Ectodermal cell (in vitro differentiated cells): ENCODE data around the gene OGT.

Experiments
- H3K27ac ChIP-seq: 2 replicates; pipeline ENCODE4 v1.7.0; 2013; ENCODE audit warnings: mild to moderate bottlenecking, low read depth, low read length; ENCODE audit not compliant: insufficient read depth, poor library complexity, severe bottlenecking
- H3K27me3 ChIP-seq: 2 replicates; pipeline ENCODE4 v1.7.0; 2013; ENCODE audit warnings: mild to moderate bottlenecking, low read length; ENCODE audit not compliant: insufficient read depth, control insufficient read depth, poor library complexity, severe bottlenecking
- H3K36me3 ChIP-seq: one replicate; pipeline ENCODE4 v1.7.0; 2013; ENCODE audit warnings: low read length; ENCODE audit not compliant: control insufficient read depth, insufficient read depth
- H3K4me1 ChIP-seq: one replicate; pipeline ENCODE4 v1.7.0; 2013; ENCODE audit warnings: low read length; ENCODE audit not compliant: control insufficient read depth, insufficient read depth
- H3K4me3 ChIP-seq: 2 replicates; pipeline ENCODE4 v1.7.0; 2013; ENCODE audit warnings: low read depth, low read length, control low read depth; ENCODE audit not compliant: insufficient read depth
- H3K9me3 ChIP-seq: 2 replicates; pipeline ENCODE4 v1.7.0; 2013; ENCODE audit warnings: mild to moderate bottlenecking, low read length, moderate library complexity; ENCODE audit not compliant: control insufficient read depth
- WGBS, 2 experiments: methylation state at CpG; one replicate each; pipeline ENCODE4 v1.1.7; 2013; ENCODE audit warnings: missing lambda C conversion rate in 2 of 2; 5-methylcytosine and 5-hydroxymethylcytosine counted together

The OGT gene

GRCh38 chrX:71619193-71619592, 86.3 kb downstream of the OGT start:
- no peak overlapping the region for H3K27ac ChIP-seq
- H3K27me3 ChIP-seq, result no peaks in the 10 kb centered on the region
- H3K4me3 ChIP-seq, result no peak overlapping the region
- no peaks in the 10 kb centered on the region for H3K4me1 ChIP-seq
- H3K36me3 ChIP-seq, result no peaks in the 10 kb centered on the region
- H3K9me3 ChIP-seq, result no peaks in the 10 kb centered on the region
- WGBS, 2 experiments, result 95 to 100% methylated on average over 2 to 8 of the region's 8 CpGs

- no CpG with 5 or more reads among the region's 1 CpG for WGBS, 2 experiments
- no peak overlapping the region for H3K4me3 ChIP-seq
- H3K27ac ChIP-seq, result no peak overlapping the region
- no peaks in the 10 kb centered on the region for H3K36me3 ChIP-seq
- no peaks in the 10 kb centered on the region for H3K4me1 ChIP-seq
- no peaks in the 10 kb centered on the region for H3K9me3 ChIP-seq
- H3K27me3 ChIP-seq, result no peaks in the 10 kb centered on the region
Measured at GRCh38 chrX:71619986-71620385, 87.1 kb downstream of the OGT start.

GRCh38 chrX:71621603-71622002, 88.7 kb downstream of the OGT start:
- no peaks in the 10 kb centered on the region for H3K27me3 ChIP-seq
- H3K36me3 ChIP-seq, result no peaks in the 10 kb centered on the region
- no peak overlapping the region for H3K27ac ChIP-seq
- H3K9me3 ChIP-seq, result no peaks in the 10 kb centered on the region
- 92 to 94% methylated on average over 6 of the region's 6 CpGs for WGBS, 2 experiments
- H3K4me1 ChIP-seq, result no peaks in the 10 kb centered on the region
- H3K4me3 ChIP-seq, result no peak overlapping the region

GRCh38 chrX:71622032-71622575, 89.2 kb downstream of the OGT start:
- H3K4me3 ChIP-seq, result no peak overlapping the region
- H3K27me3 ChIP-seq, result no peaks in the 10 kb centered on the region
- no peak overlapping the region for H3K27ac ChIP-seq
- WGBS, 2 experiments, result 94 to 95% methylated on average over 9 of the region's 9 CpGs
- no peaks in the 10 kb centered on the region for H3K36me3 ChIP-seq
- H3K4me1 ChIP-seq, result no peaks in the 10 kb centered on the region
- H3K9me3 ChIP-seq, result no peaks in the 10 kb centered on the region

DNA sequence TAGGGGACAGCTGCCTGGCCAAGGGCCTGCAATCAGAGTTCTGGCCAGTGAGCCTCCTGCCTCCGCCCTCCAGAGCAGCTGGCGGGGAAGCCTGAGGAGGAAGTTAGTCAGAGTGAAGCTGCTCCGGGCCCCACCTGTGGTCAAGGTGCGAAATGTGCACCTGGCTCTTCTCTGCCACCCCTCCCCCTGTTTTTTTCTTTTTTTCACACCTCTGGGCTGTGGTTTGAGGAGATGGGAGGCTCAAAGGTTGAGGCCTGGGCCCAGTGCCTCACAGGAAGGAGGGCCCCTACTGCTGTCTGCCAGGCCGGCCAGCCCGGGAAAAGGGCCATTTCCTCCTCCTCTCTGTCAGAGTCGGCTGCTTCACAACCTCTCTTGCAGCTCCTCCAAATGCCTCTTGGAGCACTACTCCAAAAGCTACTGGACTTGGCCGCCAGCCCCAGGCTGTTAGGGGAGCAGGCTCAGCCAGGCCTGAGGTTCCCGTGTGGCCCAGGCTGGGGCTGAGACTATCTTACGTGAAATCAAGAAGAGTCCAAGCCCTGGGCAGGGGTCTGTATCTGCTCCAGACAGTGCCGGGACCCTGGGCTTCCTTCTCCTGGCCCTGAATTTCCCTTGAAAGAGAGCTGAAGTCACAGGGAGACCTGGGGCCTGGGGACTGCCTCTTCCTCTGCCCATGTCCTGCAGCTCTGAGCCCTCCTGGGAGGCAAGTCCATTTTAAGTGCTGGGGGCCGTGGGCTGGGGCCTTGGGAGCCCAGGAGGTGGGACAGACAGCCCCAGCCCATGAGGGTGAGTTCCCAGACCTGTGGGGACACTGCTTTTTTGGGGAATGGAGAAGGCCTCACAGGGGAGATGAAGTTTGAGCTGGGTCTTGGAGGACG, 89.9 kb downstream of the OGT start:
- Histone ChIP-seq H3K9me3 (no peaks in the 10 kb centered on the region), H3K4me1 (no peaks in the 10 kb centered on the region), H3K4me3 (no peak overlapping the region), H3K36me3 (no peaks in the 10 kb centered on the region), H3K27me3 (no peaks in the 10 kb centered on the region), H3K27ac (no peak overlapping the region)
- WGBS, 2 experiments, result 65 to 71% methylated on average over 11 to 13 of the region's 13 CpGs

- H3K36me3 ChIP-seq, result no peaks in the 10 kb centered on the region
- H3K4me1 ChIP-seq, result no peaks in the 10 kb centered on the region
- H3K9me3 ChIP-seq, result no peaks in the 10 kb centered on the region
- no peak overlapping the region for H3K27ac ChIP-seq
- H3K4me3 ChIP-seq, result no peak overlapping the region
- WGBS, 2 experiments, result 96 to 100% methylated on average over 3 of the region's 3 CpGs
- H3K27me3 ChIP-seq, result no peaks in the 10 kb centered on the region
Measured at GRCh38 chrX:71623714-71624113, 90.8 kb downstream of the OGT start.

- Histone ChIP-seq H3K27me3 (no peaks in the 10 kb centered on the region), H3K9me3 (no peaks in the 10 kb centered on the region), H3K36me3 (no peaks in the 10 kb centered on the region), H3K27ac (no peak overlapping the region), H3K4me1 (no peaks in the 10 kb centered on the region), H3K4me3 (no peak overlapping the region)
- 96 to 99% methylated on average over 5 of the region's 5 CpGs for WGBS, 2 experiments
Measured at GRCh38 chrX:71625471-71625870, 92.6 kb downstream of the OGT start.
